ENCODE results near the gene ATP8B1.

ATP8B1 gene

GRCh38 chr18:57794951-57795728 lies 8.0 kb downstream of the ATP8B1 start:
- no peak for DNase-seq (ENCODE audit: low spot score)
- in situ Hi-C loops (cut with MboI; ENCODE audit: low pct_unique_long_range_greater_than_20kb, low sequenced_read_pairs, unreplicated experiment): no loop called here
- TF ChIP-seq, protein P1, sequence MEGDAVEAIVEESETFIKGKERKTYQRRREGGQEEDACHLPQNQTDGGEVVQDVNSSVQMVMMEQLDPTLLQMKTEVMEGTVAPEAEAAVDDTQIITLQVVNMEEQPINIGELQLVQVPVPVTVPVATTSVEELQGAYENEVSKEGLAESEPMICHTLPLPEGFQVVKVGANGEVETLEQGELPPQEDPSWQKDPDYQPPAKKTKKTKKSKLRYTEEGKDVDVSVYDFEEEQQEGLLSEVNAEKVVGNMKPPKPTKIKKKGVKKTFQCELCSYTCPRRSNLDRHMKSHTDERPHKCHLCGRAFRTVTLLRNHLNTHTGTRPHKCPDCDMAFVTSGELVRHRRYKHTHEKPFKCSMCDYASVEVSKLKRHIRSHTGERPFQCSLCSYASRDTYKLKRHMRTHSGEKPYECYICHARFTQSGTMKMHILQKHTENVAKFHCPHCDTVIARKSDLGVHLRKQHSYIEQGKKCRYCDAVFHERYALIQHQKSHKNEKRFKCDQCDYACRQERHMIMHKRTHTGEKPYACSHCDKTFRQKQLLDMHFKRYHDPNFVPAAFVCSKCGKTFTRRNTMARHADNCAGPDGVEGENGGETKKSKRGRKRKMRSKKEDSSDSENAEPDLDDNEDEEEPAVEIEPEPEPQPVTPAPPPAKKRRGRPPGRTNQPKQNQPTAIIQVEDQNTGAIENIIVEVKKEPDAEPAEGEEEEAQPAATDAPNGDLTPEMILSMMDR (IDR thresholded peaks at IDR 0.05; ENCODE audit: extremely low read depth, insufficient read depth, missing control alignments): no peak

DNA sequence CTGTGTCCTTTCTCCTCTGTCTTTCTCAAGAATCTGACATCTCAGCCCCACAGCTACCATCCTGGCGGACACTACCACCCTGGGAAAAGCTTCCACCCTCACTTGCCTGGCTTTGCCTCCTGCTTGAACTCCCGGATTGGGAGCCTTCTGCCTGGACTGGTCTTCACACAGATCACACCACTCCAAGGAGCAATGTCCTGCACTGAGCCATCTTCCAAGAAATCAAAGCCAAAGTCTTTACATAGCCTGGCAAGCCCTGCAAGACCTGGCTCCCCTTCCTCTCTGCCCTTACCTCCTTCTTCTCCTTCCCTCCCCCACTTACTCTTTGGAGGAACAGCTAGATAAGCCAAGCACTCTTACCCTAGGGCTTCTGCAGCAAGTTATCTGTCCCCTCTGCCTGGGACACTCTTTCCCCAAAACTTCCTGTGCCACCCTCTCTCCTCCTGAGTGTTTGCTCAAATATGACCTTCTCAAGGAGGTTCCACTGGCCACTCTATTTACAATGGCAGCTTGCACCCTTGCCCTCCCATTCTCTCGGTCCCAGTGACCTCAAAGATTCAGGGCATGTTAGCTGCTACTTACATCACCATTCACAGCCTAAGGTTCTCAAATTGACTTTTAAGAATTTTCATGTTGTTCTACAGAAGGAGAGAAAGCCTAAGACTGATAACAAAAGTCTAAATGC lies 9.7 kb downstream of the ATP8B1 start:
- TF ChIP-seq, protein P1 (IDR thresholded peaks at IDR 0.05; ENCODE audit: extremely low read depth, insufficient read depth, missing control alignments): no peak
- DNase-seq (ENCODE audit: low spot score): no peak
- in situ Hi-C loops (cut with MboI; ENCODE audit: low pct_unique_long_range_greater_than_20kb, low sequenced_read_pairs, unreplicated experiment): no loop called here

- TF ChIP-seq, protein P1 (IDR thresholded peaks at IDR 0.05; ENCODE audit: extremely low read depth, insufficient read depth, missing control alignments): no peak
- no peak for DNase-seq (ENCODE audit: low spot score)
- in situ Hi-C loops (cut with MboI; ENCODE audit: low pct_unique_long_range_greater_than_20kb, low sequenced_read_pairs, unreplicated experiment): no loop called here
Measured at GRCh38 chr18:57792631-57793301, 10.3 kb downstream of the ATP8B1 start.

DNA sequence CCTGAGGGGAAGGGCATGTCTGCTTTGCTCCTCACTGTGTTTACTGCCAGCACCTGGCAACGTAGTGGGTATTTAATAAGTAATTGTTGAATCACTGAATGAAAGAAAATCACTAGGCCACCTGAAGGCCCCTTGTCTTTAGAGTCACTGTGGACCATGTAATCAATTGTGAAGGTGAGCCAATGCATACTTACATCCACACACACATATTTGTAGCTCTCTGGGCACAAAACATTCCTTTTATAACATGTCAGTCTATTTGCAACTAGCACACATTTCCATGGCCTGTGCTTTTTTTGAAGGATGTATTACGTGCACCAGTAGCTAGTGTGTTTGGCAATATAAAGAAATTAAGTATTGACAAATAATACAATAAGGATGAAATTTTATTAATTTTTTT lies 11.2 kb downstream of the ATP8B1 start:
- TF ChIP-seq, protein P1 (IDR thresholded peaks at IDR 0.05; ENCODE audit: extremely low read depth, insufficient read depth, missing control alignments): no peak
- no peak for DNase-seq (ENCODE audit: low spot score)
- in situ Hi-C loops (cut with MboI; ENCODE audit: low pct_unique_long_range_greater_than_20kb, low sequenced_read_pairs, unreplicated experiment): no loop called here

DNA sequence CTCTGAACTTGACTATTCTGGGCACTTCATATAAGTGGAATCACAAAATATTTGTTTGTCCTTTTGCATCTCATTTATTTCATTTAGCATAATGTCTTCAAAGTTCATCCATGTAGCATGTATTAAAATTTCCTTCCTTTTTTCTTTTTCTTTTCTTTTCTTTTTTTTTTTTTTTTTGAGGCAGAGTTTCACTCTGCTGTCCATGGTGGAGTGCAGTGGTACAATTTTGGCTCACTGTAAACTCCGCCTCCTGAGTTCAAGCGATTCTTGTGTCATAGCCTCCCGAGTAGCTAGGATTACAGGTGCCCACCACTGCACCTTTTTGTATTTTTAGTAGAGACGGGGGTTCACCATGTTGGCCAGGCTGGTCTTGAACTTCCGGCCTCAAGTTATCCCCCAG lies 11.9 kb downstream of the ATP8B1 start:
- in situ Hi-C loops (cut with MboI; ENCODE audit: low pct_unique_long_range_greater_than_20kb, low sequenced_read_pairs, unreplicated experiment): no loop called here
- no peak for DNase-seq (ENCODE audit: low spot score)
- TF ChIP-seq, protein P1 (IDR thresholded peaks at IDR 0.05; ENCODE audit: extremely low read depth, insufficient read depth, missing control alignments): no peak

- TF ChIP-seq, protein P1 (IDR thresholded peaks at IDR 0.05; ENCODE audit: extremely low read depth, insufficient read depth, missing control alignments): no peak
- no peak for DNase-seq (ENCODE audit: low spot score)
- in situ Hi-C loops (cut with MboI; ENCODE audit: low pct_unique_long_range_greater_than_20kb, low sequenced_read_pairs, unreplicated experiment): no loop called here
Measured at GRCh38 chr18:57790316-57790715, 12.8 kb downstream of the ATP8B1 start.

All from GM13977 (cell line).